ENCODE measurements around the gene ID1. TPM values are rescaled to one million over a fixed set of nuclear protein-coding genes. Genes with fewer than 3 reads are reported as not detected.

The ID1 gene
- total and polyA plus RNA-seq, 2 of the 13 experiments (the other 11 are each of a cell fraction or from before 2014, with no cell fraction given): 320 to 419 TPM

GRCh38 chr20:31587545-31588389 lies 17.3 kb upstream of the ID1 start (continued):
- 0 out of 2 replicates have a peak, but pooled peaks have one; percentile 21 for TF ChIP-seq TERF1 (CRISPR knock-in tag; IDR thresholded peaks at IDR 0.05)
- peak; percentile 76; the same call in 1 of the 2 replicates for TF ChIP-seq PRMT3 (CRISPR knock-in tag; IDR thresholded peaks at IDR 0.05; ENCODE audit: borderline replicate concordance, low read depth)
- TF ChIP-seq MBNL3 (CRISPR knock-in tag; conservative IDR thresholded peaks at IDR 0.05): no peak
- peak; percentile 63; the same call in 1 of the 2 replicates for TF ChIP-seq ETV6 (CRISPR knock-in tag; conservative IDR thresholded peaks at IDR 0.05)
- no peak for TF ChIP-seq MAF1 (CRISPR knock-in tag; IDR thresholded peaks at IDR 0.05; ENCODE audit: borderline replicate concordance)
- TF ChIP-seq SIX4 (CRISPR knock-in tag; IDR thresholded peaks at IDR 0.05): no peak
- TF ChIP-seq ZBTB39 (CRISPR knock-in tag; IDR thresholded peaks at IDR 0.05): 0 out of 2 replicates have a peak, but pooled peaks have one; percentile 81
- TF ChIP-seq HINFP (CRISPR knock-in tag; IDR thresholded peaks at IDR 0.05; ENCODE audit: low read depth): no peak
- peak; percentile 51; the same call in 1 of the 2 replicates for TF ChIP-seq ZNF768 (CRISPR knock-in tag; IDR thresholded peaks at IDR 0.05)
- 0 out of 2 replicates have a peak, but pooled peaks have one; percentile 42 for TF ChIP-seq TP53 (CRISPR knock-in tag; conservative IDR thresholded peaks at IDR 0.05)
- peak; percentile 46; the same call in 1 of the 2 replicates for TF ChIP-seq ARID5B (CRISPR knock-in tag; IDR thresholded peaks at IDR 0.05)

Measured in HepG2 (cell line).